ACHN (cell line): ENCODE measurements around the gene CIDEB.

ENCODE experiments used
- DNase-seq: peaks from one replicate; pipeline ENCODE4 v3.0.0-alpha.2; 2015
- in situ Hi-C: cut with HindIII; loops from 2 replicates; pipeline ENCODE4 v1.10.0; 2017; ENCODE audit warnings: low sequenced_read_pairs, low pct_ligation_motif_present, low pct_unique_long_range_greater_than_20kb

CIDEB gene

GRCh38 chr14:24262821-24263733, 44.7 kb downstream of the CIDEB start, which contains the start of gene TGM1:
Gene TGM1 (minus strand): TSS chr14:24263177. CDS start chr14:24262352, 825 bp downstream.
- no peak for DNase-seq
- in situ Hi-C loops, result no loop called here

DNA sequence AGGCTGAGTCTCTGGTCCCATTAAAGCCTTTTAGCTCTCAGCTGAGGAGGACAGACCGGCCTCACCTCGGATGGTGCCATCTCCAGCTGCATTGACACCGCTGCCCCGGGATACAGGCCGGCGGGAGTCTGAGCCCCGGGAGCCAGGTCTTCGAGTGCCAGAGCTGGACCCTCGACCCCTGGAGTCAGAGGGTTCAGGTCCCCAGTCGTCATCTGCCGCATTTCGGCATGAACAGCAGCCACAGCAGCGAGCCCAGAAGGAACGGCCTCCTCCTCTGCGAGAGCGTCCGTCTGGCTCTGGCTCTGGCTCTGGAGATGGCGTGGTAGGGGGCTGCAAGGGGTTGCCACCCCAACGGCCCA, 45.8 kb downstream of the CIDEB start:
- in situ Hi-C loops, result no loop called here
- DNase-seq, result no peak

DNA sequence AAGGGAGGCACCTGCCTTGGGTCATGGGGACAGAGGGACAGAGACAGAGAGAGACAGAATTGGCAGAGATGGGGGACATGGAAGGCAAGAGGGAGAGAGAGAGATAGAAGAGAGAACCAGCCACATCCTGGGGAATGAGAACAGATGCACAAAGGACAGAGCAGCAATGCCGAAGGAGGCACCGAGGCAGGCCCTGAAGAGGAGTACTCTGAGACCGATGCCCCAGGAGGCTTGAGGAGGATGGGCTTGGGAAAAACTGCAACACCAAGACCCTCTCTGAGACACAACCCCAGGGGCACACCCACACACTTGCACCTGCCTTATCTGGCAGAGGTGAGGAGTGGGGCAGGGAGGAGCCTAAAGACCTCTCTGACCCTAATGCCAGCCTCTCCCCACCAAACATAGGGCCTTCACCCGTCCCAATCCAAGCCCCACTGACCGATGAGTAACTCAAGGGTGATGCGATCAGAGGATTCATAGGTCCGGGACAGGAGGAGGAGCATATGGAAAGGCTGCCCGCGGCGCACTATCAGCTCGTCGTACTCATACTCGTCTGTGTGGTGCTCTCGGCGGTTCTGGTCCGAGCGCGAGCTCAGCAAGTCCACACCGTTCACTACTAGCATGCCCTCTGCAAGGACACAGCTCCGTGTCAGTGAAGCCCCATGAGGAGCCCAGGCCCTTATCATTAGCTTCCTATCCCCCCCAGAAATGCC, 46.4 kb downstream of the CIDEB start:
- no peak for DNase-seq
- in situ Hi-C loops, result no loop called here

GRCh38 chr14:24260780-24261157, 47.0 kb downstream of the CIDEB start:
- no peak for DNase-seq
- in situ Hi-C loops, result no loop called here

- in situ Hi-C loops, result no loop called here
- no peak for DNase-seq
These were observed 47.6 kb downstream of the CIDEB start for GRCh38 chr14:24260026-24260779.

- peak; percentile 33 for DNase-seq
These were observed 48.3 kb downstream of the CIDEB start for GRCh38 chr14:24259282-24260025.

GRCh38 chr14:24258548-24259265, 49.1 kb downstream of the CIDEB start:
- in situ Hi-C loops, result no loop called here
- DNase-seq, result no peak

More at GRCh38 chr14:24259282-24260025, 48.3 kb downstream of the CIDEB start:
- in situ Hi-C loops, result no loop called here

- in situ Hi-C loops, result no loop called here
- DNase-seq, result no peak
These were observed 49.7 kb downstream of the CIDEB start for GRCh38 chr14:24258119-24258518.

- in situ Hi-C loops, result no loop called here
- no peak for DNase-seq
These were observed 50.8 kb downstream of the CIDEB start for GRCh38 chr14:24256960-24257359.

GRCh38 chr14:24255931-24256711, 51.7 kb downstream of the CIDEB start:
- no peak for DNase-seq
- in situ Hi-C loops, result no loop called here

DNA sequence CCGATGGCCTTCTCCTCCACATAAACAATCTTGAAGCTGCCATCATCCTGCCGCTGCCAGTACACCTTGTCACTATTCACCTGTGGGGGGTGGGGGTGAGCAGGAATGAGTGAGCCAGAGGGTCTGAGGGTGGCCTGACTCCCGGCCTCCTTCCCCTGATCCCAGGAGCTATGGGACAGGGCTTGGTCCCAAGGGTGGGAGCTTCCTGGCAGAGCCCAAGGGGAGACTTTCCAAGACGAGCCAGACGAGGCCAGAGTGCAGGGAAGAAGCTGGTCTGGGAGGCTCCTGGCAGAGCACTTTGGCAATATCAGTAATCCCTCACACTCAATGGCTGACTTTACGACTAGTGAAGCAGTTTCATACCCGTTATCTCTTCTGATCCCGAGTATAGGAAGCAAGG, 52.3 kb downstream of the CIDEB start:
- in situ Hi-C loops, result no loop called here
- no peak for DNase-seq
